NCI-H1105 treated with DMSO at 0.1 percent for 48 hours (cell line): Measurements from ENCODE around the gene TSPAN11.

Experiments
- DNase-seq: peaks from one replicate; lab custom pipeline; 2025; lab: John Stamatoyannopoulos, UW

The TSPAN11 gene

GRCh38 chr12:30911207-30911606 lies 15.3 kb upstream of the TSPAN11 start:
- DNase-seq: no peak

DNA sequence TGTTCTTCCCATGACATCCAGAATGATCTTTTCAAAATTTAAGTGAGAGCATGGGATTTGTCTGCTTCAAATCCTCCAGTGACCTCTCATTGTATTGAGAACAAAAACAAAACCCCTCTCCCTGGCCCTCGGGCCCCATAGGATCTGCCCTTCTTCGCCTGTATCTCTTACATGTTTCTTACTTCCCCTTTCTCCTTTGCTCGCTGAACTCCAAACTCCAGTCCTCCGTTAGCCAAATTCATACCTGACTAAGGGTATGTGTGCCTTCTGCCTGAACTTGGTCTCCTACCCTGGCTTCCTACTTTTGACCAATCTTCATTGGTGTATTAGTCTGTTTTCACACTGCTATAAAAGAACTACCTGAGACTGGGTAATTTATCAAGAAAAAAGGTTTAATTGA lies 13.2 kb upstream of the TSPAN11 start:
- no peak for DNase-seq

DNA sequence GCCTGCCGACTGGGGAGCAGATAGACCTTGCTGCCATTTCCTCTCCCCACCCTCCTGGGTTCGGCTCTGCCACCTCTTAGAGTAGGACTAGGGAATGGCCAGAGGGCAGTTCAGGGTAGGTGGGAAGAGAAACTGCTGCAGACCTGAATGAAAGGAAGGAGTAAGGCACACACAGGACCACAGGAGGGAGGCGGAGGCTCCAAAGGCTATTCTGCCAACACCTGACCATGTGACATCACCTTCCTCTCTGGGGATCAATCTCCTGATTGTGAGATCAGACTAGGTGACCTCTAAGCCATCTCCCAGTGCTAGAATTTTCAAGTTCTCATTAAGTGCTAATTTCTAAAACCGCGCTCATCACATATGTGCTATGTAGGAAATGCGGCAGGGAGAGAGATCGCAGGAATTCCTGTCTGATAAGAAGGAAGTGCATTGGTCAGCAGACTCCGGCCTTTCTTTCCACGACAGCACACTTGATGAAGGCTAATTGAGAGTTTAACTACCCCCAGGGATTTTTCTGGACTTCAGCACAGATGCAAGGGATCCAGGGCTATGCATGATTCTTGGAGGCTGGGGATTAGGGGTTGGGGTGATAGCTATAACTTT lies 11.5 kb upstream of the TSPAN11 start:
- no peak for DNase-seq

- no peak for DNase-seq
Observed at GRCh38 chr12:30923057-30923456, 3.5 kb upstream of the TSPAN11 start.

DNA sequence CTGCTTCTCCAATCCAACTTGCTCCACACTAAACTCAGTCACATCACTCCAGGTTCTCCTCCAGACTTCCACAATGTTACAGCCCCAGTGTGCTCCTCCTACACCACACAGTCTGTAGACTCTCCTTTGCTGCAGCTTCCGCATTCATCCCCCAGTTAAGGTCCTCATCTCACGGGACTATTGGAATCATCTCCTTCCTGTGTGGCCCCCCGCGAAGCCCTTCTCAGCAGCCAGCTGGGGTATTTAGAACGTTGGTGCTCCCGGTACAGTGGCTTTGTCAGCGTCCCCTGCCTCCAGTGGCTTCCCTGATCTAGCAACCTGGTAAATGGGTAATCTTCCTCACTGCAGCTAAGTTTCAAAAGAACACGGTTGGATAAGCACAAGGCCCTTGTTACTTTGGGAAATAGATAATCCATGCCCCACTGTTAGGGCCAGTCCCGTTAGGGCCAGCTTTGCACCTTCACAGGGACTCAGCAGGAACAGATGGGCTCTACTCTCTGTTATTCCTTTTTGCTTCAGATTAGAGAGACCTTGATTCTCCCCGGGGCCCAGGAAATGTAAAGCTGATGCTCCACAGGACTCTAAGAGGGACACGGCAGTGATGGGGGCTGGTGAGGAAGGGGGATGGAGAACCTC lies 823 bp upstream of the TSPAN11 start:
- no peak for DNase-seq

- DNase-seq: no peak
Observed at GRCh38 chr12:30927222-30927611, 669 bp downstream of the TSPAN11 start.

DNA sequence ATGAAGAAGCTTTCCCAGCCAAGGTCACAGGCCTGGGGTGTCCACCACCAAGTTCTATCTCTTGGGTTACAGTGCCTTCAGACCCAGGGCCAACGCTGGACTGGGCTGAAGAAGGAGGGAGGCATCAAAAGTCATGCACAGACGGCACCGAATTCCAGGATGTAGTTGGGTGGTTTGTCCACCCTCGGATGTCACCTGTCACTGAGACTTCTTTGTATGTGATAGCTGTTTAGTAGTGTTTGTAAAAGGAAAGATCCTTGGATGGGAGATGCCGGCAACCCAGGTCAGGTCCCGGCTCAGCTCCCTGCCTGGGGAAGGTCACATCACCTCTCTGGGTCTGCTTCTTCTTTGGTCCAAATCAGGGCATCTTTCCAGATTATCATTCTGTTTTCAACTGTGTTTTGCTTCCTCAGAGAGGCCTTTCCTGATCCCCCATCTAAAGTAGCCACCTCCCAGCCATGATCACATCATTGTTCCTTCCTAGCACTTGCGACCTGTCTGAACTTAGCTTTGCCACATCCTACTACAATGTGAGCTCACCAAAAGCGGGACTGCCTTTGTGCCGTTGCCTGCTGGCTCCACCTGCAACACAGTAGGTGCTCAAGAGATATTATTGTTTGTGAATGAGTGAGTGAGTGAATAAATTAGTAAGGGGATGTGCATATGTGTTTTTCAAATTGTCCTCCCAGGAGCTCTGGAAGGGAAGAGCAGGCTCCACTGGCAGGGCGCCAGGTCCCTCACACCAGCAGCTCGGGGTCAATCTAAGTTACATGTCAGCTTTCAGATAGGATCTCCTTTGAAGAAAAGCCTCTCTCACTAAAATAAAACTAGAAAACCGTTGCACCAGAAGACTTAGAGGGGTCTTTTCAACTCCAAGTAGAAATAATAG lies 2.1 kb downstream of the TSPAN11 start:
- peak; percentile 6 for DNase-seq

- no peak for DNase-seq
Observed at GRCh38 chr12:30930238-30930637, 3.7 kb downstream of the TSPAN11 start.

DNA sequence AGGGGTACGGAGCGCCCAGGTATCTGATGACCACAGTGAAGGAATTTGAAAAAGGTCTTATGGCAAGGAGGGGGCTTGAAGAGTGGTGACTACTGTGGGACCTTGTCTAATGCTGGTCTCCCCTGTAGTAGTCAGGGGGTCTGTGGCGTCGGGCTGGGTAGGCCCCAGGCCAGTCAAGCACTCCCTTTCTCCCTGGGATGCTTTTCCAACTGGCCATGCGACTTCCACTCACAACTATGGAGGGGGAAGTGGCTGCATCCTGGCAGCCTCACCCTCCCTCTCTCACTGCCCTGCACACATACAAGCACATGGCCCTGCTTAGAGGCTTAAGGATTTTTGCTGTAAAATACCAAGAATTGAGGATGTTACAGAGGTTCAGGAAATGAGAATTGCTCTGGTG lies 4.1 kb downstream of the TSPAN11 start:
- no peak for DNase-seq

DNA sequence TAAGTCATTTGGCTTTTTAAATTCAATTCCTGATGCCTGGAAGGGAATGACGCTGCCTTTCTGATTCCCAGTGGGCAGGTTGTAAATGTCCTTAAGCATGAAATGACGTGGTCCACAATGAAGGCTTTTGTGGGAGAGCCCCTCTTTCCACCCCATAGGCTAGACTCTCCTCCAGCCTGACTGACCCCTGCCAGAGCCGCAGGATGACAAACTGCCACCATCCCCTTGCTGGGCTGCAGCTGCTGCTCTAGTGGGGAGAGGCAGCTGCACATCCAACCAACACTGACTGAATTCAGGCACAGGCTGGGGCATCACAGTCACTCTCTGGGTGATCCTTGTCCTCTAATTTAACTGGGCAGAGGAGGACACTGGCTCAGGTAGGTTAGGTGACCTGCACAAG lies 6.3 kb downstream of the TSPAN11 start:
- DNase-seq: no peak

GRCh38 chr12:30934811-30935210 lies 8.3 kb downstream of the TSPAN11 start:
- no peak for DNase-seq

DNA sequence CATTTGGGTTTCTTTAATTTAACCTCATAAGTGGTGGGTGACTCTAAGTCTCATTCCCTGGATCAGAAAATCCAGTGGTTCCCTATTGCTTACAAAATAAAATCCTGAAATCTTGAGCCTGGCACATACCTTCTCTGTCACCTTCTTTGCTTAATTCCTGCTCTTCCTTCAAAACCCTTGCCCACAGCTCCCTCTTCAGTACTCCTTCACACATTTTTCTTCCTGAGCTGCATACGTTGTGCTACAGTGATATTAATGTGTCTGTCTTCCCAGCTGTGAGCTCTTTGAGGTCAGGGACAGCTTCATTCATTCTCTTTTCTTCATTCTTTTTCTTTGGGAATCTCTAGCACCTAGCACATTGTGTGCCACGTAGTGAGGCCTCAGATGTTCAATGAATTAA lies 9.5 kb downstream of the TSPAN11 start:
- no peak for DNase-seq

- no peak for DNase-seq
Observed at GRCh38 chr12:30939234-30939633, 12.7 kb downstream of the TSPAN11 start.

- no peak for DNase-seq
Observed at GRCh38 chr12:30942486-30942885, 15.9 kb downstream of the TSPAN11 start.

DNA sequence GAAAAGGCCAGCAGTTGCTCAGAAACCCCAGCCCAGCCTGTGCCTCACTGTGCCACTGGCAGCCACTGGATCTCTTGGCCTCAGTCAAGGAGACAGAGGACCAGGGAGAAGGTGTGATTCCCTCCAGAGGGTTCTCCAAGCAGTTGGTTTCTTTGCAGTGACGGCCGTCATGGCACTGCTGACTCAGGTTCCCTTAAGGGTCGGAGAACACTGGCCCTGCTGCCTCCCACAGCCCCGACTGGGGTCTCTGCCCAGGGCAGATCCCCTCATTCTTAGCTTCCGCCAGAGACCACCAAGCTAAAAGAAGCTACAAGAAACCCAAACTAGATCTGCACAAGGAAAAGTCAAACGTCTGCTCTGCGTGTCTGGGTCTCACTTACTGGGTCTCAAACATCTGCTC lies 16.4 kb downstream of the TSPAN11 start:
- no peak for DNase-seq

GRCh38 chr12:30945443-30946164 lies 19.1 kb downstream of the TSPAN11 start:
- no peak for DNase-seq

- no peak for DNase-seq
Observed at GRCh38 chr12:30952015-30952414, 25.5 kb downstream of the TSPAN11 start.

DNA sequence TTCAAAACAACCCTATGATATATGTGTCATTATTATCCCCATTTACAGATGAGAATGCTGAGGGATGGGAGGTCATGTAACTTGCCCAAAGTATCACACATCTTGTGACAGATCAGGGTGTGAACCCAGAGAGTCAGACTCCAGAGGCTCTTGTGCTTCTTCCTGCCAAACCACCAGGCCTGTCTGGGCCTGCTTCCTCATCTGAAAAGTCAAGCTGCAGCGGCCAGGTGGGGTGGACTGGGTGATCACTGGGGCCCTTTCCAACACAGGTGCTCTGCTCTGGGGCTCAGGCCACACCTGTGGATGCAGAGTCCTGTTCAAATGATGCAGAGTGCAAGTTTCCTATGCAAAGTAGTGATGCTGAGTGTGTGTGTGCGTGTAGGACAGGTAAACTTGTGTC lies 26.7 kb downstream of the TSPAN11 start:
- peak; percentile 14 for DNase-seq

DNA sequence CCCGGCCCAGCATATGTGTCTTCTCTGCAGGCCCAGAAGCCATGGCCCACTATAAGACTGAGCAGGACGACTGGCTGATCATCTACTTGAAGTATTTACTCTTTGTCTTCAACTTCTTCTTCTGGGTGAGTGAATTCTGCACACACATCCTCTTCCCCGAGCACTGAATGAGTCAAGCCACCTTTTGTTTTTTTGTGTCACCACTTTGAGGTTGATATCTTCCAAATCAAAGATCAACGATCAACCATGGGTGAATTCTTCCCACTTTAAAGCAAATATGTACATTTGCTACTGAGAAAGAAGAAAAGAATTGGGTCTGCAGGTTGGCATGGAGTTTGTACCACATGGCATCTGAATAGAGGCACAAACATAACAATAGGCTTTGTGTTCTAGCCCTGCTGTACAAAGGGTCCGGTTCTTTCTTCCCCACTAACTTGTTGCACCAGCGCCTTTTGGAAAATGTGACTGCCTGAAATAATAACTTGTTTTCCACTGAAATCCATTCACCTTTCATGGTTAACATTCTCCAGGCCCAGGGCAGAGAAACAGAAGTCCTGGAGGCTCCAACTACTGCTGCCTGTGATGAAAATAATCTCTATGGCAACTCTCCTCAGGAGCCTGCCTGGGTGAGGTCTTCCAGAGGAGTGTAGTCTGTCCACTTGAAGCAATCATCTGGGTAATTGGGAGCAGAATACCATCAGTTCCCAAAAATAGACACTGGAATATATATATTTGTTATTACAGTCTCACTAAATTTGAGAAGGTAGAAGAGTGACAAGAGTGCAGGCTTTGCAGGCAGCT lies 27.6 kb downstream of the TSPAN11 start:
- DNase-seq: no peak

DNA sequence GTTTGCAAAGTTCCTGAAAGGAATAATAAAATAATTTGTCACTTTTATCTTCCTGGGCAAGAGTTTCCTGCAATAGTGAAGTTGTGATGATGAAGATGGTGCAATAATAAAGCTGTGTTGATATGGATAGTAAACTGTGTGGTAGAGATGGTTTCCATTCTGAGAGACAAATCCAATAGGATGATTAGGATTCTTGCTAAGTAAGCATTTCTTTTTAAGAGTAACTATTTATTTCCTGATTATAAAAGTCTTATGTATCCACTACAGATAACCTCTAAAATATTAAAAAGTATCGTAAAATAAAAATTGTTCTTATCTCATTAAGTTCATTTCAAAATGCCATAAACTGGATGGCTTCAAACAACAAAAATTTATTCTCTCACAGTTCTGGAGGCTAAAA lies 28.7 kb downstream of the TSPAN11 start:
- DNase-seq: no peak

- DNase-seq: no peak
Observed at GRCh38 chr12:30959110-30959710, 32.7 kb downstream of the TSPAN11 start.
